A549 (cell line): ENCODE data around the gene EVC2.

Experiments used
- CTCF ChIP-seq: fragments of >200 bp; sonication (Bioruptor Twin); formaldehyde crosslinking; IDR thresholded peaks from 3 replicates; pipeline ENCODE4 v1.5.1; 2016
- ELK1 ChIP-seq: fragments of 150-350 bp; IDR thresholded peaks from 2 replicates; pipeline ENCODE4 v1.6.1; 2014; ENCODE audit warnings: low read depth, mild to moderate bottlenecking, low read length
- EP300 ChIP-seq, 2 experiments: fragments of >200 bp; sonication (Bioruptor Twin); formaldehyde crosslinking; IDR thresholded peaks; 2 replicates in 1 of 2; 3 replicates in 1 of 2; pipeline ENCODE4 v1.6.1; 2016 to 2017
- JUN ChIP-seq, 2 experiments: fragments of >200 bp; sonication (Bioruptor Twin); formaldehyde crosslinking; IDR thresholded peaks; 2 replicates in 1 of 2; 3 replicates in 1 of 2; pipeline ENCODE4 v1.6.1; 2016 to 2017
- MAX ChIP-seq: IDR thresholded peaks from 2 replicates; pipeline ENCODE4 v1.6.1; 2012
- POLR2A ChIP-seq: IDR thresholded peaks from 2 replicates; pipeline ENCODE4 v1.6.1; 2012; ENCODE audit warnings: mild to moderate bottlenecking, low read length
- POLR2AphosphoS2 ChIP-seq: conservative IDR thresholded peaks from 2 replicates; pipeline ENCODE4 v1.6.1; 2012; ENCODE audit warnings: low read length, improper control_type of control experiment, inconsistent platforms
- RCOR1 ChIP-seq: fragments of 150-350 bp; IDR thresholded peaks from 2 replicates; pipeline ENCODE4 v1.6.1; 2014; ENCODE audit warnings: antibody characterized with exemption, low read length, low read depth

- TF ChIP-seq CTCF (no peak), JUN (IDR thresholded peaks at IDR 0.05) (no peak), EP300 (IDR thresholded peaks at IDR 0.05) (no peak), POLR2A (no peak), POLR2AphosphoS2 (no peak), MAX (no peak), RCOR1 (no peak), ELK1 (no peak)
These were observed 155.9 kb downstream of the EVC2 start for GRCh38 chr4:5552451-5552850.
